EL (cell line): ENCODE results near the gene PPP1R14C.
A peak's percentile ranks its signal among the peaks of the same experiment; 100 is the strongest.

Experiments
- DNase-seq: peaks from one replicate; pipeline ENCODE4 v3.0.0-alpha.2; 2016

PPP1R14C gene

GRCh38 chr6:150139533-150139932, 3.3 kb upstream of the PPP1R14C start:
- DNase-seq = no peak

DNA sequence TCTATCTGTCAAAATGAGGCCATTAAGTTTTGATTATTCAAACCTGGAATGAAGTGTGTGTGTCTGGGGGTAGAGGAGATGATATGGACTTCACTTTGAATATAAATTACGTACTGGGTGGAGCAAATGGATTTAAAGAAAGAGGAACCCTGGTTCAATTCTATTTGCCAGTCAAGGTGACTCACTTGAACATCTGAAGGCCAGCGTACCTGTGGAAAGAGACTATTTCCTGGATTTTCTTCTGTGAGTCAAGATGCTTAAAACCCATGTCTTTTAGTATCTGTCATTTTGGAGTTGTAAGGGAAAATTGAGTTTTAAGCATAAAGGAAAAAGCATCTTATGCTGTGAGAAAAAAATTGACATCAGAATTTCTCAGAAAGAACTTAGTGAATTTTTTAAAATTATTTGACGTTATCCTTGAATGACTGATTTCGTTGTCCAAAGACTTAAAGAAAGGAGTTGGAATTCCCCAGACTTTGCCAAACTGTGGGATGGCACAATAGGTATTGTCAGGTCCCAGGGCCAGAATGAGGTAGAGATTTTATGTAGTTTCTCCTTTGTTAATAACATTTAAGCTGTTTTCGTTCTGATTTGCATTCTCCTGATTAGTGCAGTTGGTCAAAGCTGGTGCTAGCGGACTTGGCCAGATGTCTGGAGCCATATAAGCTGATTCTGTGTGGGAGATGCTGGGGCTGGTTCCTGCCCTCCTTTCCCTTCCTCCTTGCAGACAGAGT, 2.4 kb upstream of the PPP1R14C start:
- no peak for DNase-seq

DNA sequence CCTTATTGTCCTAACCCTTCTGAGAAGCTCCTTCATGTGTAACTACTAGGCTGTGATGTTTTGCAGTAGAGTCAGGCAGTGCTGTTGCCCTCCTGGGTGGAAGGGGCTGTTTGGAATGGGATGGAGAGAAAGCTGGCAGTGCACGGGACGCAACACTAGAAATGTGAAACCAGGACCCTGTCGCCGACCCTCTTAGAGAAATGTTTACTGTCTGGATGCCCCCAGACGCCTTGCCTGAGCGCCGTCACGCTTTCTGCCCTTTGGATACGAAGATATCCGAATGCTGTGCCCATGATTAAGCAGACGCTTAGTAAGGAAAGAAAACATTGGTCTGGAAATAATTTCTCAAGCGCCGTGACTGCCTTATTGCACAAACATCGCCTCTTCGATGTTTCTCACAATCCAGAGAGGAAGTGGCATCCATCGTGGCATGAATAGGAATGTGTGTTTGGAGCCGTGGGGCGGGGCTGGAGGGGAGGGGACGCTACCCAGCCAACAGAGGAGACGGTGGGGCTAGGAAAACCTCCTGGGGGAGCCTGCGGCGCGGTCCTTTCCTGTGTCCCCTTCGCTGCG, 661 bp upstream of the PPP1R14C start:
- peak; percentile 36 for DNase-seq

GRCh38 chr6:150143516-150144293, 861 bp downstream of the PPP1R14C start:
- DNase-seq = no peak

DNA sequence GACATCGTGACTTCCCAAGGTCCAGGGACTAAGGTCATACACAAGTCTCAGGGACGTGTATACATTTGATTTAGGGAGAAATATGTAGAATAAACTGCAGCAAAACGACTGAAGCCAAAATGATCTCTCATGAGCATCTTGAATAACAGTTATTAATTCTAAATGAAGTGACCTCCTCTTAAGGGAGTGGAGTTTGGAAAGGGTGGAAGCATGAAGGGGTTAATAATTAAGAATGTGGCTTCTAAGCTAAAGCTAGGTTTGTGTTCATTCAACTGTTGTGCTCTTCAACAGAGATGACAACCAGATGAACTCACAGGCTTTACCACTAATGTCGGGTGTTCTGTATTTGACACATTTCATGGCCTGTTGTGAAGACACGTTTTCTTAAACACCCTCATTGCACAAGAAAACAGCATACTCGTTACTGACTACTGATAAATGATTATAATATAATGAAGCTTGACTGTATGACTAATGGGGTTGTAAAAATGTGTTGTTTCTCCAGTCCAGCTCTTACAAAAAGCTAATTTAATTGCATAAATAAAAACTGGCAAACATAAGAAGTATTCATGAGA, 1.5 kb downstream of the PPP1R14C start:
- DNase-seq = no peak

DNA sequence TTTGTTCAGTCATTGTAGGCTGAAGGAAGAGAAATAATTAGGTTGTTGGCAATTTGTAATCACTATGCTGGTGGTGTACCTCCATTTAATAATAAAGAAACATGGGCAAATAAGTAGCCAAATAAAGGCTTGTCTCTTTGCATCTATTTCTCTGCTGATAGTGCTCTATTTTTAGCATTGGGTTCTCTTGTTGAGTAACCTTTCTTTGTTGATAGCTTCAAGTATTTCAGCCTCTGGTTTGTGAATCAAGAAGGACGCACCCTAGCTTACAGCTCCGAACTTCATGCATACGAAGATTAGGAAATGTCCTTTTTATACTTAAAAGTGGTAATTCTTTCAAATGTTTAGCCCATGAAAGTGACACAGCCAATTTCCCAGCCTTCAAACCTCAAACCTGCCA, 2.6 kb downstream of the PPP1R14C start:
- DNase-seq = no peak

GRCh38 chr6:150145830-150146229, 3.0 kb downstream of the PPP1R14C start:
- DNase-seq = no peak

DNA sequence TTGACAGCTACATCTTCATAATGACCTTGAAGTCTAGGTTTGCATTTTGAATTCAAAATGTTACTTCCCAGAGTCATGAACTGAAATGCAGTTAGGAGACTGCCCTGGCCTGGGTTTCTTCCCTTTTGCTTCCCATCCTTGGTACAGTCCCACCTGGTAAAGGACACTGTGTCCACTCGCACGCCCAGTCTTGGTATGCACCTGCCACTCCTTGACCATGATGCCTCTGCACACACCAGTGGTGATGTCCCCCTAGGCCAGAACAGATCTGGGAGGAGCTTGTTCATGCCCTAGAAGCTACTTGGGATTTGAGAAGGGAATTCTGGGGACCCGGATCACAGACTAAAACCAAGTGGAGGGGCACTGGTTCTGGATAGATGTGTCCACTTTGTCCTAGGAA, 3.6 kb downstream of the PPP1R14C start:
- no peak for DNase-seq

DNA sequence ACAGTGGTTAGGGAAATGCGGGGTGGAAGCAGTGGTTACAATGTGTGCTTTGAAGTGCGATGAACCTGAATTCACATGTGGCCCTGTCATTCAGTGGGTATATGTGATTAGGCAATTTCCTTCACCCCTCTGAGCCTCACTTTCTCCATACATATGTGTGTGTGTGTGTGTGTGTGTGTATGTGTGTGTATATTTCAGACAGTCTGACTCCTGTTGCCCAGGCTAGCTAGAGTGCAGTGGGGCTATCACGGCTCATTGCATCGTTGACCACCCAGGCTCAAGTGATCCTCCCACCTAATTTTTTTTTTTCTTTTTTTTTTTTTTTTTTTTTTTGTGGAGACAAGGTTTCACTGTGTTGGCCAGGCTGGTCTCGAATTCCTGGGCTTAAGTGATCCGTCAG, 6.3 kb downstream of the PPP1R14C start:
- no peak for DNase-seq

GRCh38 chr6:150150458-150150820, 7.6 kb downstream of the PPP1R14C start:
- no peak for DNase-seq

DNA sequence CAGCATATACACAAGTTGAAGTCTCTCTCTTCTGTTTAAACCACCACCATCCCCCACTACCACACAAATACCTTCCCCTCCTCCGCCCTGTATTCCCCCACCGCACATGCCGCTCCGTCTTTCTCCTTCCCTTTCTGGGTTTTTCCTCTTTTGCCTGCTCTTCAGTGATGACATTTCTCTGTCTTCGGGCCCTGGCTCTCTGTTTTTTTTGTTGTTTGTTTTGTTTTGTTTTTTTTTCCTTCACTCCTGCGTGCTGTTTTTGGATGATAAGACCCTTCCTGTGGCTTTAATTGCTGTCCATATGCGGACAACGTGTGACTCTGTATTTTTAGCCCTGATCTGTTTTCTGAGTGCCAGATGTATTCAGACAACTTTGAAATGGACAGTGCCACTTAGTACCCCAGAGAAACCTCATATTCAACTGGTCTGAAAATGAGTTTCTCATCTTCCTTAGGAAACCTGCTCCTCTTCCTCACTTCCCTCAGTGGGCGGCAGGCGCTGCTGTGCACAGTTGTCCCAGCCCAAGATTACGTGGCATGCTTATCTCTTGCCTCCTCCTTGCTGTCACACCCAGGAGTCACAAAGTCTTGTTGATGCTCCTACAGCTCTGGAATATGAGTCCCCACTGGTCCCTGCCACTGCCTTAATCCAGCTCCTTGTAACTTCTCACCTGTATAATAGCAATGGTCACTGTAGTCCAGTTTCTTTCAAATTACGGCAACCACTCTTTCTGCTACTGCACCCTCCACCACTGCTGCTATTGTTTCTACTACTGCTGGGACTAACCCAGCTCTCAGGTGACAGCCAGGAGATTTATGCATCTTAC, 8.2 kb downstream of the PPP1R14C start:
- DNase-seq = no peak

- no peak for DNase-seq
These were observed 10.3 kb downstream of the PPP1R14C start for GRCh38 chr6:150152891-150153876.

GRCh38 chr6:150153905-150154492, 11.2 kb downstream of the PPP1R14C start:
- no peak for DNase-seq

DNA sequence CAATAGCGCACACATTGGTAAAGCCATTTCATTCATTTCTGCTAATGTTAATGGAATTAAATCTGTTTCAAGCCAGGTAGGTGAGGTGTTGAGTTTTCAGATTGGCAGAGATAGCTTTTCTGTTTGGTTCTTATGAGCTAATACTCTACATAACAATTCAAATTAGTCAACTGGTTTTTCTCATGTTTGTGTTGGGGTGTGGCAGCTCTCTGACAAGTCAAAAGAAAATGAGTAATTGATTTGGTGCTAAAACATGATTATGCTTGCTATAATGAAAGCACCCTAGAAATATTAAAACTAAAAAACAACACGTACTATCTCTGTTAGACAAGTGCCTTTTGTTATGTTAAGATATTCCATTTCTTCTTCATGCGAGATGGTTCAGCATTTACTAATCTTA, 13.6 kb downstream of the PPP1R14C start:
- DNase-seq = no peak

DNA sequence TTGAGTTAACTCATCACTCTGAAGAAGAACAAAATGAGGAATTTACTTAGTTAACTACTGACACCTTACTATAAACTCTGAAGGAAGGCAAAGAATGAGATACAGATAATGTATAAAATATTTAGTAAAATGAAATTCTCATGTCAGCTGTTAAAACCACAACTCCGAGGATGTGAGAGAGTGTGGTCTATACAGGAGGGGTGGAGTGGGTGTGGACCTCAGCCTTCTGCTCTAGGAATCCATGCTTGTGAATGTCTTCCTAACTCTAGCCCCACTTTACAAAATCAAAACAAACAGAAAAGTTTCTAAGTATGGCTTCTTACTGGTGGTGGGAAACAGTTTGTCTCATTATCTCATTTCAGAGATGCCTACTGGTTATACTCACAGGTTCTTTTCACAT, 14.2 kb downstream of the PPP1R14C start:
- DNase-seq = no peak

DNA sequence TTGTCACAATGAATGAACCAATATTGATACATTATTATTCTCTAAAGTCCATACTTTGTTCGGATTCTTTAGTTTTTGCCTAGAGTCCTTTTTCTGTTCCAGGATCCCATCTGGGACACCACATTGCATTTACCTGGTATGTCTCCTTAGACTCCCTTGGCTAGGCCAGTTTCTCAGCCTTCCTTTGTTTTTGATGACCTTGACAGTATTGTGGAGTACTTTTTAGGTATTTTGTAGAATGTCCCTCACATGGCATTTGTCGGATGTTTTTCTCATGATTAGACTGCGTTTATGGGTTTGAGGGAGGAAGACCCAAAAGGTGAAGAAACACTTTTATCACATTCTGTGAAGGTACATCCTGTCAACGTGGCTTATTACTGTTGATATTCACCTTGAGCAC, 16.9 kb downstream of the PPP1R14C start:
- DNase-seq = no peak

- DNase-seq = no peak
These were observed 21.1 kb downstream of the PPP1R14C start for GRCh38 chr6:150163970-150164369.

- no peak for DNase-seq
These were observed 22.3 kb downstream of the PPP1R14C start for GRCh38 chr6:150165020-150165702.

GRCh38 chr6:150167479-150167873, 24.6 kb downstream of the PPP1R14C start:
- no peak for DNase-seq

DNA sequence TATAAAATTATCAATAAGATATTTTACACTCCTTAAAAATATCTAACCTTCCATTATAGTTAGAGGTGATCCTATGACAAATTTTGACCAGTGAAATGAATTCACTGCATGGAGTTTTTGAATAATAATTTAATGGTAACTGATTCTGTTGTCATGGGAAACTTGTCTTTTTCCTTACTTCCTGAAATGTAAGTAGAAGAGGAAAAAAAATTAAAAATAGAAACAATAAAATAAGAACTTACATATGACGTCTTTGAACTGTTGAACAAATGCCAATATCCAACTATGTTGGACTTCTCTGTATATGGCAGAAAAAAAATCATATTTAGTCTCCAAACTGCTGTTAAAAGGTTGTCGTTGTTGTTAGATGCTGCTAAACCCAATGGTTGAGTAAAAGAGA, 26.3 kb downstream of the PPP1R14C start:
- DNase-seq = no peak

DNA sequence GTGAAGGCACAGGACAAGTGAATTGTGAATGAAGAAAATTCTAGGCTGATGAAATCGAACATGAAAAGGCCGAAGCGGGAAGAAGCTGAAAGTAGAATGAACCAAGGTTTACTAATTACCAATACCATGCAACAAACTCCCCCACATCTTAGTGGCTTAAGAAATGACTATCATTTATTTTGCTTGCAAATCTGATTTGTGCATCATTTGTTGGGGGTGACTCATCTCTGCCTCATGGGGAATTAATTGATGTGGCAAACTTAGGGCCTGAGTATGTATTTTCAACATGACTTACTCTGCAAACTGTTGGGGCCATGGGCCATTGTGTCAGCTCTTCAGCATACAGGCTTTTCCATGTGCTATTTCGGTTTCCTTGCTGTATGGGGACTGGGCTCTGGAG, 26.8 kb downstream of the PPP1R14C start:
- DNase-seq = peak; percentile 40
